Measurements from ENCODE around the gene PDE6B. TPM values are rescaled to one million over a fixed set of nuclear protein-coding genes. Genes with fewer than 3 reads are reported as not detected.
A peak's percentile ranks its signal among the peaks of the same experiment; 100 is the strongest.

PDE6B gene
- total RNA-seq, 6 donors from 2014 or later = 4.2 to 28.3 (median 9.0) TPM

DNA sequence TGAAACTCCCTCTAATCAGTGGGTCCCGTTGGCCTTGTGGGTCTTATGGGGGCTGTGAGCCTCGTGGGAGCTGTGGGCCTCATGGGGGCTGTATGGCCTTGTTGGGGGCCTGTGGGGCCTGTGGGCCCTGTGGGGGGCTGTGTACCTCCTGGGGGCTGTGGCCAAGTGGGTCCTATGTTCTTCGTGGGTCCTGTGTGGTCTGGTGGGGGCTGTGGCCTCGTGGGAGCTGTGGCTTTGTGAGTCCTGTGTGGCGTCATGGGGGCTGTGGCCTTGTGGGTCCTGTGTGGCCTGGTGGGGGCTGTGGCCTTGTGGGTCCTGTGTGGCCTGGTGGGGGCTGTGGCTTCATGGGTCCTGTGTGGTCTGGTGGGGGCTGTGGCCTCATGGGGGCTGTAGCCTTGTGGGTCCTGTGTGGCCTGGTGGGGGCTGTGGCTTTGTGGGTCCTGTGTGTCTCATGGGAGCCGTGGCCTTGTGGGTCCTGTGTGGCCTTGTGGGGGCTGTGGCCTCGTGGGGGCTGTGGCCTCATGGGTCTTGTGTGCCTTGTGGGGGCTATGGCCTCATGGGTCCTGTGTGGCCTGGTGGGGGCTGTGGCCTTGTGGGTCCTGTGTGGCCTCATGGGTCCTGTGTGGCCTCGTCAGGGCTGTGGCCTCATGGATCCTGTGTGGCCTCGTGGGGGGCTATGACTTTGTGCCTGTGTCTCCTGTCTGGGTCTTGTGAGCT lies 87.7 kb downstream of the PDE6B start:
- Histone ChIP-seq H3K27ac (no peak overlapping the region), H3K27me3 (no peaks in the 10 kb centered on the region), H3K9me3 (no peaks in the 10 kb centered on the region), H3K4me1 (peaks cover 8 to 44% (median 9%) of the 10 kb centered on the region in 4 donors), H3K36me3 (peaks cover 0 to 8% (median 0%) of the 10 kb centered on the region in 4 donors), H3K4me3 (no peak overlapping the region)
- TF ChIP-seq EP300 (IDR thresholded peaks at IDR 0.05) = no peak
- no peak for TF ChIP-seq POLR2AphosphoS5 (IDR thresholded peaks at IDR 0.05)
- TF ChIP-seq POLR2A (IDR thresholded peaks at IDR 0.05) = no peak
- TF ChIP-seq, protein P1, sequence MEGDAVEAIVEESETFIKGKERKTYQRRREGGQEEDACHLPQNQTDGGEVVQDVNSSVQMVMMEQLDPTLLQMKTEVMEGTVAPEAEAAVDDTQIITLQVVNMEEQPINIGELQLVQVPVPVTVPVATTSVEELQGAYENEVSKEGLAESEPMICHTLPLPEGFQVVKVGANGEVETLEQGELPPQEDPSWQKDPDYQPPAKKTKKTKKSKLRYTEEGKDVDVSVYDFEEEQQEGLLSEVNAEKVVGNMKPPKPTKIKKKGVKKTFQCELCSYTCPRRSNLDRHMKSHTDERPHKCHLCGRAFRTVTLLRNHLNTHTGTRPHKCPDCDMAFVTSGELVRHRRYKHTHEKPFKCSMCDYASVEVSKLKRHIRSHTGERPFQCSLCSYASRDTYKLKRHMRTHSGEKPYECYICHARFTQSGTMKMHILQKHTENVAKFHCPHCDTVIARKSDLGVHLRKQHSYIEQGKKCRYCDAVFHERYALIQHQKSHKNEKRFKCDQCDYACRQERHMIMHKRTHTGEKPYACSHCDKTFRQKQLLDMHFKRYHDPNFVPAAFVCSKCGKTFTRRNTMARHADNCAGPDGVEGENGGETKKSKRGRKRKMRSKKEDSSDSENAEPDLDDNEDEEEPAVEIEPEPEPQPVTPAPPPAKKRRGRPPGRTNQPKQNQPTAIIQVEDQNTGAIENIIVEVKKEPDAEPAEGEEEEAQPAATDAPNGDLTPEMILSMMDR (IDR thresholded peaks at IDR 0.05) = no peak
- ATAC-seq (ENCODE audit: low FRiP score in 2 of 2) (peak in 1 of 2 donors; percentile 23), DNase-seq (peak in 1 of 2 donors; percentile 57)
- 86 to 89% methylated on average over 6 to 9 of the region's 9 CpGs for WGBS, 2 donors

- Histone ChIP-seq H3K27ac (no peak overlapping the region), H3K4me1 (peaks cover 0 to 35% (median 0%) of the 10 kb centered on the region in 4 donors), H3K27me3 (no peaks in the 10 kb centered on the region), H3K4me3 (no peak overlapping the region), H3K36me3 (peaks cover 0 to 8% (median 0%) of the 10 kb centered on the region in 4 donors), H3K9me3 (no peaks in the 10 kb centered on the region)
- WGBS, 2 donors = 89 to 93% methylated on average over 10 to 18 of the region's 18 CpGs
- ATAC-seq (ENCODE audit: low FRiP score in 2 of 2) (no peak), DNase-seq (no peak)
- TF ChIP-seq POLR2AphosphoS5 (IDR thresholded peaks at IDR 0.05) (no peak), POLR2A (IDR thresholded peaks at IDR 0.05) (no peak), EP300 (IDR thresholded peaks at IDR 0.05) (no peak)
- TF ChIP-seq, protein P1 (IDR thresholded peaks at IDR 0.05) = no peak
Observed at GRCh38 chr4:714087-714486, 88.7 kb downstream of the PDE6B start.

GRCh38 chr4:717601-718320 lies 92.4 kb downstream of the PDE6B start:
- no peak overlapping the region for H3K4me3 ChIP-seq
- no peaks in the 10 kb centered on the region for H3K27me3 ChIP-seq
- peaks cover 12 to 38% (median 14%) of the 10 kb centered on the region in 4 donors for H3K4me1 ChIP-seq
- no peaks in the 10 kb centered on the region for H3K9me3 ChIP-seq
- peaks cover 0 to 9% (median under 1%) of the 10 kb centered on the region in 4 donors for H3K36me3 ChIP-seq
- ATAC-seq (ENCODE audit: low FRiP score in 2 of 2) (no peak), DNase-seq (no peak)
- 85 to 86% methylated on average over 15 to 34 of the region's 34 CpGs for WGBS, 2 donors
- H3K27ac ChIP-seq = no peak overlapping the region
- TF ChIP-seq POLR2A (IDR thresholded peaks at IDR 0.05) (no peak), POLR2AphosphoS5 (IDR thresholded peaks at IDR 0.05) (no peak), EP300 (IDR thresholded peaks at IDR 0.05) (no peak)
- TF ChIP-seq, protein P1 (IDR thresholded peaks at IDR 0.05) = no peak

DNA sequence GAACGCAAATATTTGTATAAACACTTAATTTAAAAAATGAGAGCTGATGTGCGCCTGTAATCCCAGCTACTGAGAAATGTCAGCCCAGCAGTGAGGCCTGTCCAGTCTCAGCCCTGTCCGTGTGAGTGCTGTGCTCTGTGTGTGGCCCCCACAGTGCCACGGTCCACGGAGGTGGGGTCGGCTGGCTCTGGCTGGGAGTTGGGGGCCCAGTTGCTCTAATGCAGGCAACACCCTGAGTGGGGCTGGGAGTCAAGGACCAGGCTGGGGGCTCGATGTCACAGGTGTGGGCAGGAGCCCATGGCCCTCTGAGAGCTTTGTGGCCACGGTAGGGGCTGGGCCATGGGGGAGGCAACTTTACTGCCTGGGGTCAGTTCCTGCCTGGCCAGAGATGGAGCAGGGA lies 93.1 kb downstream of the PDE6B start:
- H3K4me3 ChIP-seq = no peak overlapping the region
- H3K9me3 ChIP-seq = no peaks in the 10 kb centered on the region
- no peak for TF ChIP-seq POLR2A (IDR thresholded peaks at IDR 0.05)
- TF ChIP-seq, protein P1 (IDR thresholded peaks at IDR 0.05) = no peak
- no peak for TF ChIP-seq EP300 (IDR thresholded peaks at IDR 0.05)
- no peak for TF ChIP-seq POLR2AphosphoS5 (IDR thresholded peaks at IDR 0.05)
- no peak for DNase-seq
- WGBS, 2 donors = 89 to 91% methylated on average over 7 to 8 of the region's 8 CpGs
- H3K27ac ChIP-seq = no peak overlapping the region
- H3K4me1 ChIP-seq = peaks cover 12 to 35% (median 14%) of the 10 kb centered on the region in 4 donors
- H3K36me3 ChIP-seq = peaks cover 0 to 16% (median 7%) of the 10 kb centered on the region in 4 donors
- no peaks in the 10 kb centered on the region for H3K27me3 ChIP-seq
- ATAC-seq (ENCODE audit: low FRiP score in 2 of 2) = no peak

Other genes starting within 250 kb of the PDE6B start
- 10 to 100 TPM; 13.2 to 59.7 (median 24.7) TPM for gene ZNF721, start 126.4 kb upstream of the PDE6B start, total RNA-seq
- gene PIGG, start 126.4 kb upstream of the PDE6B start, total RNA-seq = 100 to 1,000 TPM in 2 of 6 donors, 10 to 100 TPM in 4; 49.3 to 125 (median 70.5) TPM
- gene TMEM271, start 49.3 kb upstream of the PDE6B start, total RNA-seq = not detected
- gene ATP5ME, start 48.7 kb downstream of the PDE6B start, total RNA-seq = 100 to 1,000 TPM in 3 of 6 donors, 10 to 100 TPM in 3; 22.6 to 216 (median 106) TPM
- 10 to 100 TPM in 4 of 6 donors, 1 to 10 TPM in 2; 4.7 to 25.1 (median 17.1) TPM for gene MYL5, start 49.0 kb downstream of the PDE6B start, total RNA-seq
- gene SLC49A3, start 63.6 kb downstream of the PDE6B start, total RNA-seq = 10 to 100 TPM; 12.2 to 65.0 (median 32.3) TPM
- gene PCGF3, start 80.3 kb downstream of the PDE6B start, total RNA-seq = 100 to 1,000 TPM in 1 of 6 donors, 10 to 100 TPM in 5; 36.4 to 150 (median 41.0) TPM
- 1 to 10 TPM in 5 of 6 donors, under 1 TPM in 1; 0.61 to 4.2 (median 1.8) TPM for gene CPLX1, start 200.6 kb downstream of the PDE6B start, total RNA-seq

Measured in upper lobe of left lung (tissue), 6 donors.